OCI-LY1 (cell line): ENCODE data around the gene SULT2B1.

Experiments
- EZH2 ChIP-seq: fragments of 200-600 bp; sonication (generic), shearing (Covaris generic); IDR thresholded peaks from 2 replicates; pipeline ENCODE4 v1.8.0; 2017; ENCODE audit warnings: borderline replicate concordance, mixed run types, mild to moderate bottlenecking, antibody characterized with exemption, low read length, moderate library complexity, mixed read lengths
- TF ChIP-seq, protein P1 (sequence below): fragments of 200-600 bp; sonication (generic), shearing (Covaris generic); IDR thresholded peaks from 2 replicates; pipeline ENCODE4 v1.5.1; 2017; ENCODE audit warnings: mild to moderate bottlenecking, antibody characterized with exemption, low read length, moderate library complexity, mixed read lengths

DNA sequence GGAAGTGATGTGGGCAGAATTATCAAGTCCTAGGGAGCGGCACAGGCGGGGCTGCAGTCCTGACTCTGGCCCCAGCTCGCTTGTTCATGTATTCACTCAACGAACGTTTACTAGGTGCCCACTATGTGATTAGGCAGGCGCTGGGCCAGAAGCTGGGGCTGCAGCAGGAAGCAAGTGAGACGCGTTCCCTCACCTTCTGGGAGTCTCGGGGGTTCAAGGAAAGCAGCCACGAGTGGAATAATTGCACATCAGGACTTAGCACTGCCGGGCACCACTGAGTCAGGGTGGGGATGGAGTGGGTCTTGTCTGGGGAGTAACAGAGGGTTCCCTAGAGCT lies 37.9 kb upstream of the SULT2B1 start:
- TF ChIP-seq EZH2: no peak
- TF ChIP-seq, protein P1, sequence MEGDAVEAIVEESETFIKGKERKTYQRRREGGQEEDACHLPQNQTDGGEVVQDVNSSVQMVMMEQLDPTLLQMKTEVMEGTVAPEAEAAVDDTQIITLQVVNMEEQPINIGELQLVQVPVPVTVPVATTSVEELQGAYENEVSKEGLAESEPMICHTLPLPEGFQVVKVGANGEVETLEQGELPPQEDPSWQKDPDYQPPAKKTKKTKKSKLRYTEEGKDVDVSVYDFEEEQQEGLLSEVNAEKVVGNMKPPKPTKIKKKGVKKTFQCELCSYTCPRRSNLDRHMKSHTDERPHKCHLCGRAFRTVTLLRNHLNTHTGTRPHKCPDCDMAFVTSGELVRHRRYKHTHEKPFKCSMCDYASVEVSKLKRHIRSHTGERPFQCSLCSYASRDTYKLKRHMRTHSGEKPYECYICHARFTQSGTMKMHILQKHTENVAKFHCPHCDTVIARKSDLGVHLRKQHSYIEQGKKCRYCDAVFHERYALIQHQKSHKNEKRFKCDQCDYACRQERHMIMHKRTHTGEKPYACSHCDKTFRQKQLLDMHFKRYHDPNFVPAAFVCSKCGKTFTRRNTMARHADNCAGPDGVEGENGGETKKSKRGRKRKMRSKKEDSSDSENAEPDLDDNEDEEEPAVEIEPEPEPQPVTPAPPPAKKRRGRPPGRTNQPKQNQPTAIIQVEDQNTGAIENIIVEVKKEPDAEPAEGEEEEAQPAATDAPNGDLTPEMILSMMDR: no peak
